ENCODE results near the gene MRPL40.
"Not testable (repeated sequence)": the region's sequence is repeated elsewhere in the genome, so short reads cannot be mapped to it uniquely, and the experiment has no call there.

The MRPL40 gene

GRCh38 chr22:19407649-19408606 lies 24.4 kb upstream of the MRPL40 start:
- DNase-seq (ENCODE audit: low read depth) = no peak

GRCh38 chr22:19410941-19411689 lies 21.2 kb upstream of the MRPL40 start:
- no peak for DNase-seq (ENCODE audit: low read depth)

GRCh38 chr22:19411690-19412045 lies 20.7 kb upstream of the MRPL40 start:
- no peak for DNase-seq (ENCODE audit: low read depth)

- DNase-seq (ENCODE audit: low read depth) = no peak
These were observed 19.9 kb upstream of the MRPL40 start for GRCh38 chr22:19412478-19412877.

GRCh38 chr22:19412923-19413322 lies 19.4 kb upstream of the MRPL40 start:
- DNase-seq (ENCODE audit: low read depth) = no peak

GRCh38 chr22:19419086-19419463 lies 13.3 kb upstream of the MRPL40 start:
- no peak for DNase-seq (ENCODE audit: low read depth)

GRCh38 chr22:19419464-19420178 lies 12.7 kb upstream of the MRPL40 start:
- DNase-seq (ENCODE audit: low read depth) = no peak

GRCh38 chr22:19420321-19420720 lies 12.0 kb upstream of the MRPL40 start:
- no peak for DNase-seq (ENCODE audit: low read depth)

GRCh38 chr22:19422440-19423301 lies 9.7 kb upstream of the MRPL40 start:
- no peak for DNase-seq (ENCODE audit: low read depth)

GRCh38 chr22:19424186-19424500 lies 8.2 kb upstream of the MRPL40 start:
- no peak for DNase-seq (ENCODE audit: low read depth)

- no peak for DNase-seq (ENCODE audit: low read depth)
These were observed 2.1 kb upstream of the MRPL40 start for GRCh38 chr22:19429950-19430889.

- peak; percentile 19 for DNase-seq (ENCODE audit: low read depth)
These were observed 1.3 kb upstream of the MRPL40 start for GRCh38 chr22:19430890-19431541.

- DNase-seq (ENCODE audit: low read depth) = peak; percentile 82
These were observed 654 bp upstream of the MRPL40 start, which contains the start of gene HIRA for GRCh38 chr22:19431649-19432132. TSS of gene HIRA (minus strand) at chr22:19431733. CDS start at chr22:19431476, 257 bp downstream.

- DNase-seq (ENCODE audit: low read depth) = no peak
These were observed 2.1 kb downstream of the MRPL40 start for GRCh38 chr22:19434401-19434800.

GRCh38 chr22:19434829-19435580 lies 2.7 kb downstream of the MRPL40 start:
- DNase-seq (ENCODE audit: low read depth) = no peak

GRCh38 chr22:19436444-19437161 lies 4.3 kb downstream of the MRPL40 start:
- DNase-seq (ENCODE audit: low read depth) = not testable (repeated sequence)

- no peak for DNase-seq (ENCODE audit: low read depth)
These were observed 6.0 kb downstream of the MRPL40 start for GRCh38 chr22:19438298-19438697.

All from stimulated activated CD8-positive, alpha-beta memory T cell treated with anti-CD3 and anti-CD28 coated beads, Interleukin-12 subunit alpha, Interleukin-12 subunit beta, amount 100 ng/mL, for 4 hours (primary cell).